ENCODE data around the gene ZNF597. TPM values are rescaled to one million over a fixed set of nuclear protein-coding genes. Genes with fewer than 3 reads are reported as not detected.

ZNF597 gene
- total RNA-seq, 1 experiment from 2014 or later, result 3.5 TPM

GRCh38 chr16:3467182-3467581 is 23.9 kb upstream of the ZNF597 start:
- Histone ChIP-seq H2BK5ac (ENCODE audit: insufficient read length, low read length) (no peak overlapping the region), H3T11ph (ENCODE audit: low read length) (no peak overlapping the region), H2AFZ (ENCODE audit: low read length) (no peak overlapping the region), H3K79me2 (ENCODE audit: insufficient read depth, low read length) (peaks cover 41% of the 10 kb centered on the region), H3K9me3 (ENCODE audit: control insufficient read depth, low read depth, low read length) (no peaks in the 10 kb centered on the region), H2AK5ac (ENCODE audit: insufficient read length, low read length) (no peak overlapping the region), H2BK120ac (ENCODE audit: low read depth, low read length, poor library complexity, severe bottlenecking) (no peak overlapping the region), H3K79me1 (ENCODE audit: insufficient read depth, low read depth, low read length, poor library complexity, severe bottlenecking) (peaks cover 15% of the 10 kb centered on the region), H3K14ac (ENCODE audit: insufficient read depth, low read length) (no peak overlapping the region; the same call in 1 of the 2 replicates), H3K23me2 (ENCODE audit: insufficient read length, low read depth, low read length, poor library complexity, severe bottlenecking) (no peaks in the 10 kb centered on the region), H4K8ac (replicated peaks; ENCODE audit: insufficient read length, low read depth, low read length) (no peak overlapping the region), H2BK20ac (ENCODE audit: low read depth, low read length, poor library complexity, severe bottlenecking) (no peak overlapping the region), H3K4me2 (ENCODE audit: insufficient read depth, insufficient read length, low read length) (no peak overlapping the region), H3K27ac (ENCODE audit: insufficient read length, low read depth, low read length) (no peak overlapping the region), H3K27me3 (ENCODE audit: insufficient read depth, low read length) (no peaks in the 10 kb centered on the region), H2BK15ac (ENCODE audit: low read depth, low read length) (no peak overlapping the region), H2BK12ac (ENCODE audit: insufficient read length, low read depth, low read length) (no peak overlapping the region), H4K91ac (ENCODE audit: insufficient read length, low read depth, low read length) (no peak overlapping the region), H3K9ac (ENCODE audit: extremely low read depth, insufficient read length, low read length) (no peak overlapping the region), H3K4me1 (ENCODE audit: insufficient read depth, low read length) (no peaks in the 10 kb centered on the region; the same call in 1 of the 2 replicates), H3K23ac (ENCODE audit: insufficient read length, low read depth, low read length) (no peak overlapping the region), H3K4ac (ENCODE audit: low read depth, low read length) (no peak overlapping the region), H3K18ac (ENCODE audit: insufficient read length, low read depth, low read length) (no peak overlapping the region), H3K56ac (ENCODE audit: insufficient read length, low read depth, low read length) (no peak overlapping the region), H4K5ac (ENCODE audit: insufficient read length, low read depth, low read length) (no peak overlapping the region), H4K20me1 (ENCODE audit: control insufficient read depth, insufficient read depth, insufficient read length) (no peaks in the 10 kb centered on the region)
- no peak for DNase-seq
- H3K27ac Mint-ChIP-seq, result peak overlapping the region; percentile 40 to 71 (median 62); a peak in 5 of 7 replicates
- H3K9me3 Mint-ChIP-seq, result no peaks in the 10 kb centered on the region
- H3K4me1 Mint-ChIP-seq, result peaks cover 35 to 40% of the 10 kb centered on the region in 2 experiments
- H3K36me3 Mint-ChIP-seq (ENCODE audit: insufficient read depth in 1 of 3, low read depth in 3 of 3), result peaks cover 13 to 20% (median 15%) of the 10 kb centered on the region in 3 experiments; a peak in 5 of 7 replicates
- no CpG with 5 or more reads among the region's 8 CpGs for WGBS (ENCODE audit: extremely low coverage, insufficient read length, low lambda C conversion rate)
- no peak for TF ChIP-seq CTCF (conservative IDR thresholded peaks at IDR 0.05)
- H3K27me3 Mint-ChIP-seq (ENCODE audit: low read depth), result no peaks in the 10 kb centered on the region
- H3K4me3 Mint-ChIP-seq, result no peak overlapping the region

Measured in H9 (cell line).